SK-N-SH treated with all-trans-retinoic acid at 6 μM for 48 hours (cell line): ENCODE measurements around the gene TCF21.

Source experiments
- ATAC-seq: fragments of 200-7000 bp; cut with Tn5 transposase; 3 replicates; pipeline ENCODE4 v1.9.1; 2020; ENCODE audit warnings: mild to moderate bottlenecking, moderate library complexity
- ARNTL ChIP-seq: fragments of 450-650 bp; formaldehyde crosslinking; IDR thresholded peaks from 2 replicates; pipeline ENCODE4 v1.5.0; 2020; ENCODE audit warnings: low read depth, mild to moderate bottlenecking, moderate library complexity, borderline replicate concordance
- BACH2 ChIP-seq: fragments of 250-450 bp; sonication (Bioruptor Pico); IDR thresholded peaks from 2 replicates; pipeline ENCODE4 v1.9.0; 2021; ENCODE audit warnings: mild to moderate bottlenecking, borderline replicate concordance
- CREB5 ChIP-seq: fragments of 250-450 bp; sonication (Bioruptor Pico); IDR thresholded peaks from 2 replicates; pipeline ENCODE4 v1.5.1; 2020; ENCODE audit warnings: low read depth, mild to moderate bottlenecking, moderate library complexity
- CSDC2 ChIP-seq: fragments of 250-450 bp; sonication (Bioruptor Pico); IDR thresholded peaks from 2 replicates; pipeline ENCODE4 v1.5.0; 2020; ENCODE audit warnings: mild to moderate bottlenecking, moderate library complexity
- CSRNP3 ChIP-seq: fragments of 250-450 bp; sonication (Bioruptor Pico); IDR thresholded peaks from 2 replicates; pipeline ENCODE4 v1.5.1; 2021; ENCODE audit warnings: mild to moderate bottlenecking, moderate library complexity
- GLIS3 ChIP-seq: fragments of 250-450 bp; sonication (Bioruptor Pico); IDR thresholded peaks from 2 replicates; pipeline ENCODE4 v1.5.0; 2020; ENCODE audit warnings: mild to moderate bottlenecking, moderate library complexity
- ISL1 ChIP-seq: fragments of 250-450 bp; sonication (Bioruptor Pico); IDR thresholded peaks from 2 replicates; pipeline ENCODE4 v2.1.2; 2022; ENCODE audit warnings: mild to moderate bottlenecking, moderate library complexity
- OSR1 ChIP-seq: fragments of 250-450 bp; sonication (Bioruptor Pico); IDR thresholded peaks from 2 replicates; pipeline ENCODE4 v1.8.0; 2022; ENCODE audit warnings: moderate library complexity, mild to moderate bottlenecking, inconsistent platforms
- PATZ1 ChIP-seq: fragments of 250-450 bp; sonication (Bioruptor Pico); IDR thresholded peaks from 2 replicates; pipeline ENCODE4 v1.8.0; 2020; ENCODE audit warnings: mild to moderate bottlenecking, moderate library complexity, borderline replicate concordance
- POU6F1 ChIP-seq: fragments of 250-450 bp; sonication (Bioruptor Pico); IDR thresholded peaks from 2 replicates; pipeline ENCODE4 v1.8.0; 2021; ENCODE audit warnings: low read depth, mild to moderate bottlenecking, moderate library complexity, borderline replicate concordance
- PPARA ChIP-seq: fragments of 250-450 bp; sonication (Bioruptor Pico); IDR thresholded peaks from 2 replicates; pipeline ENCODE4 v1.5.0; 2020; ENCODE audit warnings: mild to moderate bottlenecking, borderline replicate concordance
- RARB ChIP-seq: fragments of 250-450 bp; sonication (Bioruptor Pico); IDR thresholded peaks from 2 replicates; pipeline ENCODE4 v1.8.0; 2021; ENCODE audit warnings: mild to moderate bottlenecking, moderate library complexity
- SNAI2 ChIP-seq: fragments of 250-450 bp; sonication (Bioruptor Pico); IDR thresholded peaks from 2 replicates; pipeline ENCODE4 v1.5.0; 2020; ENCODE audit warnings: mild to moderate bottlenecking, moderate library complexity
- TCF4 ChIP-seq: fragments of 250-450 bp; sonication (Bioruptor Pico); IDR thresholded peaks from 2 replicates; pipeline ENCODE4 v1.8.0; 2021; ENCODE audit warnings: mild to moderate bottlenecking, moderate library complexity, borderline replicate concordance
- TOX ChIP-seq: fragments of 250-450 bp; sonication (Bioruptor Pico); IDR thresholded peaks from 2 replicates; pipeline ENCODE4 v1.8.0; 2021; ENCODE audit warnings: mild to moderate bottlenecking, moderate library complexity, borderline replicate concordance
- TSHZ2 ChIP-seq: fragments of 250-450 bp; sonication (Bioruptor Pico); IDR thresholded peaks from 2 replicates; pipeline ENCODE4 v1.5.0; 2020; ENCODE audit warnings: mild to moderate bottlenecking, moderate library complexity
- ZC3H10 ChIP-seq: fragments of 250-450 bp; sonication (Bioruptor Pico); IDR thresholded peaks from 2 replicates; pipeline ENCODE4 v1.5.1; 2021; ENCODE audit warnings: mild to moderate bottlenecking, moderate library complexity
- ZFP3 ChIP-seq: fragments of 250-450 bp; sonication (Bioruptor Pico); IDR thresholded peaks from 2 replicates; pipeline ENCODE4 v1.5.0; 2020; ENCODE audit warnings: mild to moderate bottlenecking, moderate library complexity
- ZFP30 ChIP-seq: fragments of 450-650 bp; formaldehyde crosslinking; IDR thresholded peaks from 2 replicates; pipeline ENCODE4 v1.5.0; 2022; ENCODE audit warnings: mild to moderate bottlenecking, moderate library complexity
- ZNF565 ChIP-seq: fragments of 450-650 bp; formaldehyde crosslinking; conservative IDR thresholded peaks from 2 replicates; pipeline ENCODE4 v1.5.0; 2020; ENCODE audit warnings: low read depth, mild to moderate bottlenecking, moderate library complexity
- ZNF70 ChIP-seq: fragments of 450-650 bp; formaldehyde crosslinking; IDR thresholded peaks from 2 replicates; pipeline ENCODE4 v1.5.0; 2020; ENCODE audit warnings: mild to moderate bottlenecking, moderate library complexity
- ZNF8 ChIP-seq: fragments of 450-650 bp; formaldehyde crosslinking; IDR thresholded peaks from 2 replicates; pipeline ENCODE4 v1.5.0; 2020; ENCODE audit warnings: mild to moderate bottlenecking, moderate library complexity

TCF21 gene

GRCh38 chr6:133855991-133856370, 32.9 kb upstream of the TCF21 start:
- ATAC-seq, result no peak
- TF ChIP-seq POU6F1 (CRISPR knock-in tag) (no peak), OSR1 (CRISPR knock-in tag) (no peak), ZFP3 (no peak), ZFP30 (no peak), CSDC2 (CRISPR knock-in tag) (no peak), ZNF70 (CRISPR knock-in tag) (no peak), BACH2 (no peak), TCF4 (CRISPR knock-in tag) (no peak), ISL1 (CRISPR knock-in tag) (no peak), PATZ1 (CRISPR knock-in tag) (no peak), CREB5 (CRISPR knock-in tag) (no peak), ZC3H10 (no peak), SNAI2 (CRISPR knock-in tag) (no peak), TOX (CRISPR knock-in tag) (no peak), RARB (CRISPR knock-in tag) (no peak)

- no peak for TF ChIP-seq ZFP3
- TF ChIP-seq RARB (CRISPR knock-in tag), result no peak
- no peak for TF ChIP-seq ISL1 (CRISPR knock-in tag)
- no peak for TF ChIP-seq OSR1 (CRISPR knock-in tag)
- no peak for TF ChIP-seq SNAI2 (CRISPR knock-in tag)
- TF ChIP-seq TCF4 (CRISPR knock-in tag), result no peak
- TF ChIP-seq ARNTL, result no peak
- no peak for TF ChIP-seq TSHZ2 (CRISPR knock-in tag)
- TF ChIP-seq GLIS3, result no peak
- TF ChIP-seq POU6F1 (CRISPR knock-in tag), result no peak
- ATAC-seq, result no peak
Measured at GRCh38 chr6:133856911-133857310, 32.0 kb upstream of the TCF21 start.

- ATAC-seq, result no peak
- no peak for TF ChIP-seq CSDC2 (CRISPR knock-in tag)
- TF ChIP-seq ARNTL, result no peak
- no peak for TF ChIP-seq PPARA
- TF ChIP-seq ZNF565 (CRISPR knock-in tag), result no peak
- no peak for TF ChIP-seq POU6F1 (CRISPR knock-in tag)
- TF ChIP-seq CREB5 (CRISPR knock-in tag), result no peak
- TF ChIP-seq ISL1 (CRISPR knock-in tag), result no peak
- no peak for TF ChIP-seq ZFP30
- TF ChIP-seq TCF4 (CRISPR knock-in tag), result no peak
- TF ChIP-seq CSRNP3 (CRISPR knock-in tag), result no peak
- no peak for TF ChIP-seq ZNF70 (CRISPR knock-in tag)
- TF ChIP-seq BACH2, result no peak
- no peak for TF ChIP-seq ZNF8 (CRISPR knock-in tag)
Measured at GRCh38 chr6:133857696-133858095, 31.2 kb upstream of the TCF21 start.
